ENCODE measurements around the gene NR2C2AP. TPM values are rescaled to one million over a fixed set of nuclear protein-coding genes. Genes with fewer than 3 reads are reported as not detected.
A peak's percentile ranks its signal among the peaks of the same experiment; 100 is the strongest.
"Not testable (repeated sequence)": the region's sequence is repeated elsewhere in the genome, so short reads cannot be mapped to it uniquely, and the experiment has no call there.

The NR2C2AP gene
- total RNA-seq, 3 donors from 2014 or later, result 57.9 to 71.7 (median 66.6) TPM

DNA sequence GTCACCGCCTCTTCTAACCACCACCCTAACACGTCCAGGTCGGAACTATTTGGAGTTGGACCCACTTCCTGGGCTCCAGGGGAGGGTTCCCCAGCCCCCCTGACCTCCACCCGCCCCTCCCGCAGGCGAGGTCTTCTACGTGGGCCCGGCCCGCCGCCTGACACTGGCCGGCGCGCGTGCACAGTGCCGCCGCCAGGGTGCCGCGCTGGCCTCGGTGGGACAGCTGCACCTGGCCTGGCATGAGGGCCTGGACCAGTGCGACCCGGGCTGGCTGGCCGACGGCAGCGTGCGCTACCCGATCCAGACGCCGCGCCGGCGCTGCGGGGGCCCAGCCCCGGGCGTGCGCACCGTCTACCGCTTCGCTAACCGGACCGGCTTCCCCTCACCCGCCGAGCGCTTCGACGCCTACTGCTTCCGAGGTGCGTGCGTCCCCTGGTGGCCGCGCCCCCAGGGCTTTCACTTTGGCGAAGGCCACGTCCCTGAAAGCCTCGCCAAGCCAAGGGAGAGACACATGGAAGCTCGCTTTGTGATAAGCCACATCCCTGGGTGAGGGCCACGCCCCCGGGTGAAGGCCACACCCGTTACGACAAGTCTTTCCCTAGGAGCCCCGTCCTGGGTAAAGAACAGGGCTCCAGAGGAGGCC, 21.8 kb upstream of the NR2C2AP start:
- H3K36me3 Mint-ChIP-seq (ENCODE audit: insufficient read depth), result no peaks in the 10 kb centered on the region

DNA sequence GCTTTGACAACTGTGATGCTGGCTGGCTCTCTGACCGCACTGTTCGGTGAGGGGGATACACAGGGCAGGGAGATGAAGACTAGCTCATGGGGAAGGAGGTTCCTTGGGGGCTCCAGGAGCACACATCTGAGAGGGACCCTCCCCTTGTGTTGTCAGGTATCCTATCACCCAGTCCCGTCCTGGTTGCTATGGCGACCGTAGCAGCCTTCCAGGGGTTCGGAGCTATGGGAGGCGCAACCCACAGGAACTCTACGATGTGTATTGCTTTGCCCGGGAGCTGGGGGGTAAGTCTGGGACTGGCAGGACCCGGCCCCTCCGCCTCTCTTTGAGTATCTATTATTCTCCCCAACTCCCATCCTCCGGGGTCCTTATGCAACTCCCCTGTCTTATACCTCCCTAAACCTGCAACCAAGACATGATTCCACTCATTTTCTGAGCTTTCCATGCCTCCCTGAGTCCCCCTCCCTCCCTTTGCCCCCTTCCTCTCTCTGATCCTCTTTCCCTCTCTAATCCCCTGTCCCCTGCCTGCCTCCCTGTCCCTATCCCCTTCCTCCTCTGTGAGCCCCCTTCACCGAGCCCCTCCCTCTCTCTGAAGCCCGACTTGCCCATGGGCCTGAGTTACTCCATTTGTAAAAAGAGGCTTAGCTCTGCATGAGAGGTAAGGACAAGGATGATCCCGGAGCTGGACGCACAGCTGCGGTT, 21.1 kb upstream of the NR2C2AP start:
- H3K27me3 Mint-ChIP-seq (ENCODE audit: low read depth), result peaks cover 5% of the 10 kb centered on the region

More for the DNA sequence above, 21.8 kb upstream of the NR2C2AP start:
- Mint-ChIP-seq H3K4me1 (ENCODE audit: low read depth) (peaks cover 4% of the 10 kb centered on the region), H3K9me3 (no peaks in the 10 kb centered on the region), H3K27me3 (ENCODE audit: low read depth) (peaks cover 5% of the 10 kb centered on the region), H3K4me3 (peak overlapping the region; percentile 71)
- DNase-seq, result peak; percentile 70
- peak; percentile 89 to 91 for ATAC-seq

DNA sequence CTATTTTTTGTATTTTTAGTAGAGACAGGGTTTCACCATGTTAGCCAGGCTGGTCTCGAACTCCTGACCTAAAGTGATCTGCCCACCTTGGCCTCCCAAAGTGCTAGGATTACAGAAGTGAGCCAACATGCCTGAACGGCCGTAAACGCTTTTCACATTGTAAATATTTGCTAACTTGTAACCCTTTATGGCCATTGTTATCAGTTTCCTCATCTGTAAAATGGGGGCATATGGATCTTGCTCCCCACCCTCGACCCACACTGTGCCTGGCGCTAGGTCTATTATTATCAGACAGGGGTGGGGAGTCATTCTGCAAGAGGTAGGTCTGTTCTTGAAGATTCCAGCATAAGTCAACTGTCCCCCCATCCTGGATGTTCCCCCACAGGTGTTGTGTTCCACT, 20.4 kb upstream of the NR2C2AP start:
- DNase-seq (no peak), ATAC-seq (no peak)
- Mint-ChIP-seq H3K27me3 (ENCODE audit: low read depth) (peaks cover 5% of the 10 kb centered on the region), H3K4me1 (ENCODE audit: low read depth) (peaks cover 4% of the 10 kb centered on the region), H3K9me3 (no peaks in the 10 kb centered on the region), H3K4me3 (no peak overlapping the region), H3K36me3 (ENCODE audit: insufficient read depth) (no peaks in the 10 kb centered on the region)

More for the DNA sequence above, 21.1 kb upstream of the NR2C2AP start:
- H3K9me3 Mint-ChIP-seq, result no peaks in the 10 kb centered on the region
- ATAC-seq (no peak), DNase-seq (no peak)
- H3K4me1 Mint-ChIP-seq (ENCODE audit: low read depth), result peaks cover 4% of the 10 kb centered on the region
- no peaks in the 10 kb centered on the region for H3K36me3 Mint-ChIP-seq (ENCODE audit: insufficient read depth)
- peak overlapping the region; percentile 57 for H3K4me3 Mint-ChIP-seq

DNA sequence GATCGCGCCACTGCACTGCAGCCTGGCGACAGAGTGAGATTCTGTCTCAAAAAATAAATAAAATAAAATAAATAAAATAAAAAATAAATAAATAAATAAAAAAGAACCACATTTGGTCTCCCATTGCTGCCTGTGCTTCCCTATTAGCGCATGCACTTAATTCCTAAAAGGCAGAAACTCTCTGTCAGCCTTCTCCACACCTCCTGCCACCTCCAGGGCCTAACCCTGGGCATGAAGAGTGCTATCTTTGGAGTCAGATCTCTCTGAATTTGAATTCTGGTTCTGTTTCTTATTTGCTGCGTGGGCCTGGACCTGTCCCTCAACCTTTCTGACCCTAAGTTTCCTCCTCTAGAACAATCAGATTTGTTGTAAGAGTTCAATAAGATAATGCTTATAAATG, 19.8 kb upstream of the NR2C2AP start:
- H3K4me3 Mint-ChIP-seq, result no peak overlapping the region
- no peaks in the 10 kb centered on the region for H3K9me3 Mint-ChIP-seq
- no peak for DNase-seq
- H3K4me1 Mint-ChIP-seq (ENCODE audit: low read depth), result peaks cover 4% of the 10 kb centered on the region
- no peaks in the 10 kb centered on the region for H3K36me3 Mint-ChIP-seq (ENCODE audit: insufficient read depth)
- ATAC-seq, result no peak
- peaks cover under 1% of the 10 kb centered on the region for H3K27me3 Mint-ChIP-seq (ENCODE audit: low read depth)

DNA sequence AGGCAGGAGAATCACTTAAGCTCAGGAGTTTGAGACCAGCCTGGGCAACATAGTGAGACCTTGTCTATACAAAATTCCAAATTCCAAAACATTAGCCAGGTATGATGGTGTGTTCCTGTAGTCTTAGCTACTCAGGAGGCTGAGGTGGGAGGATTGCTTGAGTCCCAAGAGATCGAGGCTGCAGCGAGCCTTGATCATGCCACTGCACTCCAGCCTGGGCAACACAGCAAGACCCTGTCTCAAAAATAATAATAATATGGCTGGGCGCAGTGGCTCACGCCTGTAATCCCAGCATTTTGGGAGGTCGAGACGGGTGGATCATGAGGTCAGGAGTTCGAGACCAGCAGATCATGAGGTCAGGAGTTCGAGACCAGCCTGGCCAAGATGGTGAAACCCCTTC, 17.8 kb upstream of the NR2C2AP start:
- not testable (repeated sequence) for H3K36me3 Mint-ChIP-seq (ENCODE audit: insufficient read depth); H3K9me3 Mint-ChIP-seq; H3K4me1 Mint-ChIP-seq (ENCODE audit: low read depth); ATAC-seq; DNase-seq; H3K4me3 Mint-ChIP-seq
- H3K27me3 Mint-ChIP-seq (ENCODE audit: low read depth), result peaks cover 12% of the 10 kb centered on the region

DNA sequence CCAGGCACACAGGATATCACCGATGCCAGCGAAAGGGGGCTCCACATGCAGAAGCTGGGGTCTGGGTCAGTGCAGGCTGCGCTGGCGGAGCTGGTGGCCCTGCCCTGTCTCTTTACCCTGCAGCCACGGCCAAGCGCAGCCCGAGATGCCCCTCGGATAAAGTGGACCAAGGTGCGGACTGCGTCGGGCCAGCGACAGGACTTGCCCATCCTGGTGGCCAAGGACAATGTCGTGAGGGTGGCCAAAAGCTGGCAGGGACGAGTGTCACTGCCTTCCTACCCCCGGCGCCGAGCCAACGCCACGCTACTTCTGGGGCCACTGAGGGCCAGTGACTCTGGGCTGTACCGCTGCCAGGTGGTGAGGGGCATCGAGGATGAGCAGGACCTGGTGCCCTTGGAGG, 15.7 kb upstream of the NR2C2AP start:
- Mint-ChIP-seq H3K4me3 (no peak overlapping the region), H3K4me1 (ENCODE audit: low read depth) (no peaks in the 10 kb centered on the region), H3K36me3 (ENCODE audit: insufficient read depth) (no peaks in the 10 kb centered on the region), H3K9me3 (no peaks in the 10 kb centered on the region), H3K27me3 (ENCODE audit: low read depth) (peaks cover 30% of the 10 kb centered on the region)
- ATAC-seq, result no peak
- DNase-seq, result no peak

DNA sequence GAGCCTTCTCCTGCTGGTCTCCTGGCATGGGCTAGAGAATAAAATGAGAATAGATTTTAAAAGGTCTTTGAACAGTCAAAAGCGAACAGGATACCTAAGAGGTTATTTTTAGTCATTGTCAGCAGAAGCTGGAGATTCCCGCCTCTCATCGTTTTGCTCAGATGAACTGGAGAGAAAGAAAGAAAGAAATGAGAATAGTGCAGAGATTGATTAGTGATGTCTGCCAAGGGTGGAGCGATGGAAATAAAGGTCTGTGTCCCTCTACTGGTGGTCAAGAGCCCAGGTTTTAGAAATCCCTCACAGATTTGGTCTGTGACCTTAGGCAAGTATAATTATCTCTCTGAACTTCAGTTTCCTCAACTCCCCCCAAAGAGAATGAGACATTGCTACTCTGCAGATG, 13.9 kb upstream of the NR2C2AP start:
- peaks cover 48% of the 10 kb centered on the region for H3K27me3 Mint-ChIP-seq (ENCODE audit: low read depth)
- no peaks in the 10 kb centered on the region for H3K36me3 Mint-ChIP-seq (ENCODE audit: insufficient read depth)
- no peaks in the 10 kb centered on the region for H3K9me3 Mint-ChIP-seq
- ATAC-seq, result no peak
- H3K4me1 Mint-ChIP-seq (ENCODE audit: low read depth), result peaks cover 2% of the 10 kb centered on the region
- H3K4me3 Mint-ChIP-seq, result no peak overlapping the region
- DNase-seq, result no peak

DNA sequence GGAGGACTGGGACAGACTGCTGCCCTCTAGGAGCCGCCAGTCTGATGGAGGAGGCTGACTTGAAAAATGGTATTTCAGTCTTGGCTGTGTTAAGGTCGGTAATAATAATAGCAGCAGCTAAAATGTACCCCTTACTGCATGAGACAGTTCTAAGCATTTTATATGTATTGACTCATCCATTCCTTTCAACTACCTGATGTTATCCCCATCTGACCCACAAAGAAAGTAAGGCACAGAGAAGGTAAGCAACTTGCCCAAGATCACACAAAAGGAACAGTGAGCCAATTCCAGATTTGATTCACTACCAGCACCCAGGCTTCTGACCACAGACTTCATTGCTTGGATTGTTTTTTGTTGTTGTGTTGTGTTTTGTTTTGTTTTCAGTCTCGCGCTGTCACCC, 12.6 kb upstream of the NR2C2AP start:
- ATAC-seq (no peak), DNase-seq (no peak)
- Mint-ChIP-seq H3K4me1 (ENCODE audit: low read depth) (peaks cover 2% of the 10 kb centered on the region), H3K4me3 (no peak overlapping the region), H3K36me3 (ENCODE audit: insufficient read depth) (no peaks in the 10 kb centered on the region), H3K9me3 (no peaks in the 10 kb centered on the region), H3K27me3 (ENCODE audit: low read depth) (peaks cover 56% of the 10 kb centered on the region)

DNA sequence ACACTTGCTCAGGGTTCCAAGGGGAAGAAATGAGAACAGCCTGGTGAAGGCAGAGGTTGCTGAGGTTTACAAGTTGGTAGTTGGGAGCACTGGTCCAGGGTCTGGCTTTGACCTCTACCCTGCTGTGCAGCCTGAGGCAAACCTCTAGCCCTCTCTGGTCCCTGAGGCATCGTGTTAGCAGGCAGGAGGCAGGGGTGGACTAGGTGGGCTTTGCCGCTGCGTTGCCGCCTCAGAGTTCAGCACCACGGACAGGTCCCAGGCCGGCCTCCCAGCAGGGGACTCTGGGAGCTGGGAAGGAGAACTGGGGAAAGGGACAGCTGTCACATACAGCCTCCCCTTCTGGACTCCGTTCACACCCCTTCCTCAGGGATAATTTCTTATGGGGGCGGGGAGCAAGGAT, 11.7 kb upstream of the NR2C2AP start:
- Mint-ChIP-seq H3K4me3 (no peak overlapping the region), H3K9me3 (no peaks in the 10 kb centered on the region), H3K36me3 (ENCODE audit: insufficient read depth) (no peaks in the 10 kb centered on the region), H3K27me3 (ENCODE audit: low read depth) (peaks cover 60% of the 10 kb centered on the region), H3K4me1 (ENCODE audit: low read depth) (peaks cover 2% of the 10 kb centered on the region)
- peak in 1 of 2 donors; percentile 25 for ATAC-seq
- DNase-seq, result no peak

DNA sequence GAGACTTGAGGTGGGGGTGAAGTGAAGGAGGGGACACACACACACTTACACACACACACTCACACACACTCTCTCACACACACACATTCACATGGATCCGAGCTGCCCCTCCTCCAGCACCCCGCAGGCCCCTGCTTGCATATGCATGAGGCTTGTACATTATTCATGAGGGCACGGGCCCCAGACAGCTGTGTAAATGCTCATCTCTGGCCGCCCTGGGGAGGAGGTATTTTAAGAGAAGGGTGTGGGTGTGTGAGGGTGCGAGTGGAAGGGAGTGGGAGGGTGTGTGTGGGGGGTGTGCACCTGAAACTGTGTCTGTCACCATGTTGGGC, 10.9 kb upstream of the NR2C2AP start:
- no peak overlapping the region for H3K4me3 Mint-ChIP-seq
- H3K27me3 Mint-ChIP-seq (ENCODE audit: low read depth), result peaks cover 60% of the 10 kb centered on the region
- H3K4me1 Mint-ChIP-seq (ENCODE audit: low read depth), result peaks cover 2% of the 10 kb centered on the region
- peak in 1 of 2 donors; percentile 27 for ATAC-seq
- no peaks in the 10 kb centered on the region for H3K36me3 Mint-ChIP-seq (ENCODE audit: insufficient read depth)
- no peaks in the 10 kb centered on the region for H3K9me3 Mint-ChIP-seq
- DNase-seq, result no peak

DNA sequence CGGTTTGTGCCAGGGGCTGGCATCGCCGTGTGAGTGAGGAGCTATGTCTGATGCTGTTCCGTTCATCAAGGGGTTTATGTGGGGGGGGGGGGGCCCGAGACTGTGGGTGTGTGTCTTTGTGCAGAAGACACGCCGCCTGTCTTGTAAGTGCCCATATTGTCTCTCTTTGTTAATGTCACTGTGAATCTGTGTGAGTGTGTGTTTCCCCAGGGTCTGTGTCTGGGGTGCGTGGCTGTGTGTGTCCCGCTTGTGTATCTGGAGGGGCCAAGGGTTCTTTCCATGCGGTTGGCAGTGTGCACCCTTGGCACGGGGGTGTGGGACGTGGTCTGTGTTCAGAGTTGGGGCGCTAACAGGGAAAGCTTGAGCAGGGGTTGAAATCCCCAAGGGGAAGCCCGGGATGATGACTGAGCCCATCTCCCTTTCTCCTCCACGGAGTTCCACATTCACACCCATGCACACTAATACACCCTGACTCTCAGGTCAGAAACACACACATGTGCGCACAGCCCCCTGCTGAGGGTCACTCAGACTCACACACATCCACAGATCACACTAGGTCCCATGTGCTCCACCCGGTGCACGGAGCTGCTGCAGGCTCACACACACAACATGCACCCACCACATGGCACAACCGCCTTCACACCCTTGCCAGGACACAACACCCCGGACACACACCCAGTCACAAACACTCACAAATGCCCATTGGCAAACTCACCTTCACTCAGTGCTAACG, 10.4 kb upstream of the NR2C2AP start:
- peak in 1 of 2 donors; percentile 36 for ATAC-seq
- peaks cover 60% of the 10 kb centered on the region for H3K27me3 Mint-ChIP-seq (ENCODE audit: low read depth)
- DNase-seq, result no peak
- no peaks in the 10 kb centered on the region for H3K36me3 Mint-ChIP-seq (ENCODE audit: insufficient read depth)
- H3K9me3 Mint-ChIP-seq, result no peaks in the 10 kb centered on the region
- H3K4me3 Mint-ChIP-seq, result no peak overlapping the region
- peaks cover 2% of the 10 kb centered on the region for H3K4me1 Mint-ChIP-seq (ENCODE audit: low read depth)

DNA sequence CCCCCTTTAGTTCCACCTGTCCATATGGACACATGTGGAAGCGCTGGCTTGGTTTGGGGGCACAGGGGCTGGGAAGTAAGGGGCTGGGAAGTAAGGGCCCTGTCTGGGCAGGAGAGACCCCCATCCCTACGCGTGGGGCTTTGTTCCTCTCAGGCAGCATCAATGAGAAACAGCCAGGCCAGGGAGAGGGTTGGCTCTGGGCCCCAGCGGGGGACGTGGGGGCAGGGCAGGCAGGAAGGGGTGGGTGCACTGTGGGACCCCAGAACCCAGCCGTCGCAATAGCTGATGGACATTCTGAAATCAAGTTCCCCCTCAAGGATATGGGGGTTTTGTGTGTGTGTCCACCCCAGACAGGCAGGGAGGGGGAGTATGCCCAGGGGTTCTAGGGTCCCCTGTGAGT, 9.7 kb upstream of the NR2C2AP start:
- Mint-ChIP-seq H3K4me3 (no peak overlapping the region), H3K4me1 (ENCODE audit: low read depth) (peaks cover 3% of the 10 kb centered on the region), H3K36me3 (ENCODE audit: insufficient read depth) (no peaks in the 10 kb centered on the region), H3K27me3 (ENCODE audit: low read depth) (peaks cover 60% of the 10 kb centered on the region), H3K9me3 (no peaks in the 10 kb centered on the region)
- DNase-seq (no peak), ATAC-seq (no peak)

DNA sequence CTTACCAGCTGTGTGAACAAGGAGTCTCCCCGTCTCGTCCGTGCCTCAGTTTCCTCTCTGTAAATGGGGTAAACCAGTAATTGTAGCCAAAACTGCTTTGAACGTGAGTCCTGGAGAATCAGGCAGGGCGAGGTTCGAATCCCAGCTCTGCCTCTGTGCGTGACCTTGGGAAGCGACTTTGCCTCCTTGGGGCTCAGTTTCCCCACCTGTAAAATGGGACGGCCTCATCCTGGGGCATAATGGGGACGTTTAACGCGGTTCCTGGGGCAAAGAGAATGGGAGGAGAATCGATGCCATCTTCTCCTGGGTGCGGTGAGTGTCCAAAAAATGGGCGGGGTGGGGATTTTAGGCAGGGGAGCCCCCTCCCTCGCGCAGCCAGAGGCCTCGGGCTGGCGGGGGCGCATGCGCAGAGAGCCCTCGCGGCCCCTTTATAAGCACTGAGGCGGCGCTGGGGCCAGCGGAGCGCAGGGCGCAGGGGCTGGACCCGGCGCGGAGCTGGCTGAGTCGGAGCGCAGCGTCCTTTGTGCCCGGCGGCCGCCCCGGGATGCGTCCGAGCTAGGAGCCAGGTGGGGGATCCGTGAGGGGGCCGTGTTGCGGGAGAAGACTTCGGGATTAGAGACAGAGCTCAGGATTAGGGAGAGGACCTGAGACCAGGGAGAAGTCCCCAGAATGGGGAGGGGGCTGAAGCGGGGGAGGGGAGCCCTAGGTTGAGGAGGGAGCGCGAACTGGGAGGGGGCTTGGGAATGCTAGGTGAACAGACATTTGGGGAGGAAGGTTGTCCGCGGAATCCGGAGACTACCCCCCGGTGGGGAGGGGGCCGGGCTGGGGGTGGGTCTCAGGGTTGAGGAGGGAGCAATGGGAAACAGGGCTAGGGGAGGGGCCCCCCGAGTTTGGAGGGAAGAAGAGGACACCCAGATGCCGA, 8.5 kb upstream of the NR2C2AP start, which contains the start of gene NCAN:
Gene NCAN (plus strand): TSS at position 460 of the 922 bp plus-strand sequence. CDS start 4,996 bp downstream, outside the sequence.
- H3K27me3 Mint-ChIP-seq (ENCODE audit: low read depth), result peaks cover 53% of the 10 kb centered on the region
- ATAC-seq (no peak), DNase-seq (no peak)
- peaks cover 14% of the 10 kb centered on the region for H3K4me1 Mint-ChIP-seq (ENCODE audit: low read depth)
- no peak within 1 kb of the TSS for H3K4me3 Mint-ChIP-seq
- no peaks in the 10 kb centered on the region for H3K9me3 Mint-ChIP-seq
- no peaks in the 10 kb centered on the region for H3K36me3 Mint-ChIP-seq (ENCODE audit: insufficient read depth)

DNA sequence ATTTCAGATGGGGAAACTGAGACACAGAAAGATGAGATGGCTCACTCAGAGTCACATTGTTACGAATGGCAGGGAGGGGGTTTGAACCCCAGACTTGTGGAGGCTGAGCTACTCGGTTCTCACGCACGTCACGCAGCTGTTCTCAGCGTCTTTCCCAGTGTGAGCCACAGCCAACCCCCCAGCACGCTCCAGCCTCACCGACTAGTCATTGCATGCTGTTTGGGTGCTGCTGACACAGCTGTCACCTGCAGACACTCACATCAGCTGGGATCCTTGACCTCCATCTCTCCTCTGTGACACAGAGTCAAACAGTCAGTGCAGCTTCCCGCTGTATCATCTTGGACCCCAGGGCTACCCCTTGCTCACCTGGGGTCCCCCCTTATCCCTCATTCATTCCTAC, 6.2 kb upstream of the NR2C2AP start:
- ATAC-seq (no peak), DNase-seq (no peak)
- H3K4me1 Mint-ChIP-seq (ENCODE audit: low read depth), result peaks cover 15% of the 10 kb centered on the region
- H3K4me3 Mint-ChIP-seq, result no peak overlapping the region
- H3K9me3 Mint-ChIP-seq, result no peaks in the 10 kb centered on the region
- H3K36me3 Mint-ChIP-seq (ENCODE audit: insufficient read depth), result no peaks in the 10 kb centered on the region
- peaks cover 34% of the 10 kb centered on the region for H3K27me3 Mint-ChIP-seq (ENCODE audit: low read depth)

All from activated T-cell treated with anti-CD3 and anti-CD28 coated beads, Interleukin-2, amount 50 U/mL, for 4 hours (primary cell).